Stimulated activated naive B cell treated with anti-CD40 and anti-IgM and Interleukin-4, amounts not matched to agents 10 μg/mL and 1 μg/mL and 100 μg/mL, for 72 hours (primary cell): ENCODE data around the gene PPL.

ENCODE experiments used
- ATAC-seq, 2 donors: fragments of 150-1000 bp; cut with Tn5 transposase; replicated peaks; 2 replicates each; pipeline ENCODE4 v1.10.0; 2021; ENCODE audit warnings: moderate library complexity in 1 of 2
- DNase-seq: peaks from one replicate; pipeline ENCODE4 v3.0.0; 2021
- H3K27ac Mint-ChIP-seq: one replicate; pipeline ENCODE4 v1.8.0; 2022; ENCODE audit warnings: mild to moderate bottlenecking, mixed read lengths
- H3K27me3 Mint-ChIP-seq, 2 donors: one replicate each; pipeline ENCODE4 v1.8.0; 2022; ENCODE audit warnings: mixed read lengths in 2 of 2
- H3K36me3 Mint-ChIP-seq, 2 donors: one replicate each; pipeline ENCODE4 v1.8.0; 2022; ENCODE audit warnings: mixed read lengths in 2 of 2, mild to moderate bottlenecking in 1 of 2
- H3K4me1 Mint-ChIP-seq, 2 donors: one replicate each; pipeline ENCODE4 v1.8.0; 2022; ENCODE audit warnings: mixed read lengths in 2 of 2, mild to moderate bottlenecking in 1 of 2
- H3K4me3 Mint-ChIP-seq, 2 donors: one replicate each; pipeline ENCODE4 v1.8.0; 2022; ENCODE audit warnings: mild to moderate bottlenecking in 2 of 2, mixed read lengths in 2 of 2, moderate library complexity in 1 of 2
- H3K9me3 Mint-ChIP-seq, 2 donors: one replicate each; pipeline ENCODE4 v1.8.0; 2022; ENCODE audit warnings: mixed read lengths in 2 of 2, mild to moderate bottlenecking in 1 of 2

PPL gene

GRCh38 chr16:4914528-4915225 lies 22.3 kb downstream of the PPL start:
- H3K9me3 Mint-ChIP-seq: no peaks in the 10 kb centered on the region

GRCh38 chr16:4913774-4914525 lies 23.0 kb downstream of the PPL start:
- Mint-ChIP-seq H3K4me3 (no peak overlapping the region), H3K9me3 (no peaks in the 10 kb centered on the region), H3K36me3 (no peaks in the 10 kb centered on the region), H3K4me1 (no peaks in the 10 kb centered on the region), H3K27me3 (peaks cover 5 to 7% of the 10 kb centered on the region in 2 donors), H3K27ac (no peak overlapping the region)
- ATAC-seq (no peak), DNase-seq (no peak)

More at GRCh38 chr16:4914528-4915225, 22.3 kb downstream of the PPL start:
- H3K4me1 Mint-ChIP-seq: no peaks in the 10 kb centered on the region
- H3K27me3 Mint-ChIP-seq: peaks cover 5 to 11% of the 10 kb centered on the region in 2 donors
- ATAC-seq (no peak), DNase-seq (no peak)
- no peaks in the 10 kb centered on the region for H3K36me3 Mint-ChIP-seq
- H3K4me3 Mint-ChIP-seq: no peak overlapping the region
- H3K27ac Mint-ChIP-seq: no peak overlapping the region

GRCh38 chr16:4913130-4913773 lies 23.7 kb downstream of the PPL start:
- H3K9me3 Mint-ChIP-seq: no peaks in the 10 kb centered on the region
- H3K27me3 Mint-ChIP-seq: peaks cover 5 to 7% of the 10 kb centered on the region in 2 donors
- H3K4me1 Mint-ChIP-seq: no peaks in the 10 kb centered on the region
- no peak overlapping the region for H3K4me3 Mint-ChIP-seq
- H3K27ac Mint-ChIP-seq: no peak overlapping the region
- DNase-seq (no peak), ATAC-seq (no peak)
- H3K36me3 Mint-ChIP-seq: no peaks in the 10 kb centered on the region

GRCh38 chr16:4911970-4912386 lies 25.0 kb downstream of the PPL start:
- Mint-ChIP-seq H3K4me3 (no peak overlapping the region), H3K36me3 (no peaks in the 10 kb centered on the region), H3K27ac (no peak overlapping the region), H3K9me3 (no peaks in the 10 kb centered on the region), H3K27me3 (peaks cover 5 to 7% of the 10 kb centered on the region in 2 donors), H3K4me1 (no peaks in the 10 kb centered on the region)
- ATAC-seq (no peak), DNase-seq (no peak)

- Mint-ChIP-seq H3K9me3 (no peaks in the 10 kb centered on the region), H3K36me3 (no peaks in the 10 kb centered on the region), H3K27ac (no peak overlapping the region), H3K4me1 (no peaks in the 10 kb centered on the region), H3K27me3 (peaks cover 5 to 7% of the 10 kb centered on the region in 2 donors), H3K4me3 (no peak overlapping the region)
- ATAC-seq (no peak), DNase-seq (no peak)
Observed at GRCh38 chr16:4910828-4911227, 26.1 kb downstream of the PPL start.

GRCh38 chr16:4909825-4910224 lies 27.1 kb downstream of the PPL start:
- ATAC-seq: no peak
- Mint-ChIP-seq H3K36me3 (no peaks in the 10 kb centered on the region), H3K27ac (no peak overlapping the region), H3K27me3 (peaks cover 9 to 13% of the 10 kb centered on the region in 2 donors), H3K4me1 (no peaks in the 10 kb centered on the region), H3K9me3 (no peaks in the 10 kb centered on the region), H3K4me3 (no peak overlapping the region)
- DNase-seq: no peak

- DNase-seq (no peak), ATAC-seq (no peak)
- Mint-ChIP-seq H3K27ac (no peak overlapping the region), H3K4me1 (no peaks in the 10 kb centered on the region), H3K27me3 (peaks cover 16 to 22% of the 10 kb centered on the region in 2 donors), H3K4me3 (no peak overlapping the region), H3K36me3 (no peaks in the 10 kb centered on the region), H3K9me3 (no peaks in the 10 kb centered on the region)
Observed at GRCh38 chr16:4908854-4909401, 28.0 kb downstream of the PPL start.

GRCh38 chr16:4904942-4905615 lies 31.9 kb downstream of the PPL start:
- Mint-ChIP-seq H3K36me3 (no peaks in the 10 kb centered on the region), H3K27me3 (peaks cover 29 to 30% of the 10 kb centered on the region in 2 donors), H3K4me1 (no peaks in the 10 kb centered on the region), H3K27ac (no peak overlapping the region), H3K4me3 (no peak overlapping the region), H3K9me3 (no peaks in the 10 kb centered on the region)
- ATAC-seq (no peak), DNase-seq (no peak)

- ATAC-seq (no peak), DNase-seq (no peak)
- Mint-ChIP-seq H3K27me3 (peaks cover 29 to 30% of the 10 kb centered on the region in 2 donors), H3K36me3 (no peaks in the 10 kb centered on the region), H3K4me1 (no peaks in the 10 kb centered on the region), H3K27ac (no peak overlapping the region), H3K4me3 (no peak overlapping the region), H3K9me3 (no peaks in the 10 kb centered on the region)
Observed at GRCh38 chr16:4904108-4904941, 32.6 kb downstream of the PPL start.

- Mint-ChIP-seq H3K36me3 (peaks cover 0 to 2% of the 10 kb centered on the region in 2 donors), H3K9me3 (peaks cover 4 to 5% of the 10 kb centered on the region in 2 donors), H3K27me3 (peaks cover 29 to 36% of the 10 kb centered on the region in 2 donors), H3K4me3 (no peak overlapping the region), H3K27ac (no peak overlapping the region), H3K4me1 (no peaks in the 10 kb centered on the region)
- DNase-seq (no peak), ATAC-seq (no peak)
Observed at GRCh38 chr16:4902038-4902437, 34.9 kb downstream of the PPL start.

- H3K4me3 Mint-ChIP-seq: no peak overlapping the region
- H3K27me3 Mint-ChIP-seq: peaks cover 29 to 36% of the 10 kb centered on the region in 2 donors
- H3K9me3 Mint-ChIP-seq: peaks cover 4 to 5% of the 10 kb centered on the region in 2 donors
- ATAC-seq: no peak
- no peak overlapping the region for H3K27ac Mint-ChIP-seq
- DNase-seq: no peak
- peaks cover 0 to 2% of the 10 kb centered on the region in 2 donors for H3K36me3 Mint-ChIP-seq
- H3K4me1 Mint-ChIP-seq: no peaks in the 10 kb centered on the region
Observed at GRCh38 chr16:4900750-4901149, 36.2 kb downstream of the PPL start.

GRCh38 chr16:4900036-4900435 lies 36.9 kb downstream of the PPL start:
- ATAC-seq (no peak), DNase-seq (no peak)
- no peak overlapping the region for H3K4me3 Mint-ChIP-seq
- peaks cover 4 to 5% of the 10 kb centered on the region in 2 donors for H3K9me3 Mint-ChIP-seq
- H3K27me3 Mint-ChIP-seq: peaks cover 25 to 31% of the 10 kb centered on the region in 2 donors
- no peaks in the 10 kb centered on the region for H3K4me1 Mint-ChIP-seq
- H3K36me3 Mint-ChIP-seq: peaks cover 0 to 2% of the 10 kb centered on the region in 2 donors
- no peak overlapping the region for H3K27ac Mint-ChIP-seq

GRCh38 chr16:4899474-4899846 lies 37.5 kb downstream of the PPL start:
- ATAC-seq (no peak), DNase-seq (no peak)
- Mint-ChIP-seq H3K27ac (no peak overlapping the region), H3K4me3 (no peak overlapping the region), H3K9me3 (peaks cover 4 to 5% of the 10 kb centered on the region in 2 donors), H3K36me3 (peaks cover 0 to 2% of the 10 kb centered on the region in 2 donors), H3K4me1 (no peaks in the 10 kb centered on the region), H3K27me3 (peaks cover 22 to 27% of the 10 kb centered on the region in 2 donors)
